ENCODE results near the gene MARS1. TPM values are rescaled to one million over a fixed set of nuclear protein-coding genes. Genes with fewer than 3 reads are reported as not detected.
"Not testable (repeated sequence)": the region's sequence is repeated elsewhere in the genome, so short reads cannot be mapped to it uniquely, and the experiment has no call there.

MARS1 gene
- total RNA-seq, 8 experiments from 2014 or later = 133 to 437 (median 224) TPM

GRCh38 chr12:57506541-57506940 lies 18.7 kb downstream of the MARS1 start:
- 67 to 100% (median 95%) methylated on average over 1 to 3 of the region's 4 CpGs; no CpG with 5 or more reads in 1 of the 10 experiments for WGBS, 10 experiments
- H3K4me1 ChIP-seq (replicated peaks in 1 of 2); H3K27ac ChIP-seq; in situ Hi-C loops (cut with MboI; ENCODE audit: low pct_unique_long_range_greater_than_20kb in 2 of 9, low sequenced_read_pairs in 9 of 9, unreplicated experiment in 9 of 9); ATAC-seq (replicated peaks in 6 of 8); H3K4me3 ChIP-seq: not testable (repeated sequence)

DNA sequence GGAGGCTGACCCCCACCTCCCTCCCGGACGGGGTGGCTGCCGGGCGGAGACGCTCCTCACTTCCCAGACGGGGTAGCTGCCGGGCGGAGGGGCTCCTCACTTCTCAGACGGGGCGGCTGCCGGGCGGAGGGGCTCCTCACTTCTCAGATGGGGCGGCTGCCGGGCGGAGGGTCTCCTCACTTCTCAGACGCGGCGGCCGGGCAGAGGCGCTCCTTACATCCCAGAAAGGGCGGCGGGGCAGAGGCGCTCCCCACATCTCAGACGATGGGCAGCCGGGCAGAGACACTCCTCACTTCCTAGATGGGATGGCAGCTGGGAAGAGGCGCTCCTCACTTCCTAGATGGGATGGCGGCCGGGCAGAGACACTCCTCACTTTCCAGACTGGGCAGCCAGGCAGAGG lies 19.9 kb downstream of the MARS1 start:
- H3K4me1 ChIP-seq (replicated peaks in 1 of 2); H3K27ac ChIP-seq; ATAC-seq (replicated peaks in 6 of 8); in situ Hi-C loops (cut with MboI; ENCODE audit: low pct_unique_long_range_greater_than_20kb in 2 of 9, low sequenced_read_pairs in 9 of 9, unreplicated experiment in 9 of 9); H3K4me3 ChIP-seq: not testable (repeated sequence)
- no CpG with 5 or more reads among the region's 28 CpGs for WGBS, 10 experiments

DNA sequence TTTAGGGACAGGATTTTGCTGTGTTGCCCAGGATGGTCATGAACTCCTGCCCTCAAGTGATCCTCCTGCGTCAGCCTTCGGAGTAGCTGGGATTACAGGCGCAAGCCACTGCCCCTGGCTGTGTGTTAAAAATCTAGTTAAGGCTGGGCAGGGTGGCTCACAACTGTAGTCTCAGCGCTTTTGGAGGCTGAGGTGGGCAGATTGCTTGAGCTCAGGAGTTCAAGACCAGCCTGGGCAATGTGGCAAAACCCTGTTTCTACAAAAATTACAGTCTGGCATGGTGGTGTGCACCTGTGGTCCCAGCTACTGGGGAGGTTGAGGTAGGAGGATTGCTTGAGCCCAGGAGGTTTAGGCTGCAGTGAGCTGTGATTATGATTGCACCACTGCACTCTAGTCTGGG lies 23.3 kb downstream of the MARS1 start:
- WGBS, 10 experiments = 85 to 100% (median 100%) methylated on average over 1 to 3 of the region's 4 CpGs; no CpG with 5 or more reads in 6 of the 10 experiments
- peaks cover 0 to 2% of the 10 kb centered on the region in 2 donors for H3K4me1 ChIP-seq (replicated peaks in 1 of 2)
- in situ Hi-C loops (cut with MboI; ENCODE audit: low pct_unique_long_range_greater_than_20kb in 2 of 9, low sequenced_read_pairs in 9 of 9, unreplicated experiment in 9 of 9) = no loop called here
- peak in 1 of 8 experiments; percentile 4 for ATAC-seq (replicated peaks in 6 of 8)
- H3K4me3 ChIP-seq = no peak overlapping the region
- H3K27ac ChIP-seq = no peak overlapping the region

- H3K4me1 ChIP-seq (replicated peaks in 1 of 2) = peaks cover 0 to 4% of the 10 kb centered on the region in 2 donors
- H3K4me3 ChIP-seq = no peak overlapping the region
- WGBS, 10 experiments = 95 to 100% (median 100%) methylated on average over 1 to 6 of the region's 7 CpGs; no CpG with 5 or more reads in 1 of the 10 experiments
- peak in 1 of 8 experiments; percentile 3 for ATAC-seq (replicated peaks in 6 of 8)
- in situ Hi-C loops (cut with MboI; ENCODE audit: low pct_unique_long_range_greater_than_20kb in 2 of 9, low sequenced_read_pairs in 9 of 9, unreplicated experiment in 9 of 9) = no loop called here
- H3K27ac ChIP-seq = no peak overlapping the region
These were observed 23.9 kb downstream of the MARS1 start for GRCh38 chr12:57511588-57512325.

DNA sequence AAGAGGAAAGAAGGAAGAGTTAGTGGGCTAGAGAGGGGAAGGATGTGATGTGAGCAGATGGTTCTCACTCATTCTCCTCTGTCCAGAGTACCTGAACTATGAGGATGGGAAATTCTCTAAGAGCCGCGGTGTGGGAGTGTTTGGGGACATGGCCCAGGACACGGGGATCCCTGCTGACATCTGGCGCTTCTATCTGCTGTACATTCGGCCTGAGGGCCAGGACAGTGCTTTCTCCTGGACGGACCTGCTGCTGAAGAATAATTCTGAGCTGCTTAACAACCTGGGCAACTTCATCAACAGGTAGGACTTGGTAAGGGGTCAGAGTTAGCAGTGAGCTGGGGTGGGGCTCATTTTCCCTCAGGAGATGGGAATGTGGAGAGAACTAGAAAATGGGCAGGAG lies 24.8 kb downstream of the MARS1 start:
- no peak overlapping the region for H3K4me3 ChIP-seq
- 86 to 100% (median 90%) methylated on average over 2 to 4 of the region's 6 CpGs; no CpG with 5 or more reads in 5 of the 10 experiments for WGBS, 10 experiments
- no peak overlapping the region for H3K27ac ChIP-seq
- H3K4me1 ChIP-seq (replicated peaks in 1 of 2) = peaks cover 6 to 10% of the 10 kb centered on the region in 2 donors
- in situ Hi-C loops (cut with MboI; ENCODE audit: low pct_unique_long_range_greater_than_20kb in 2 of 9, low sequenced_read_pairs in 9 of 9, unreplicated experiment in 9 of 9) = no loop called here
- peak in 1 of 8 experiments; percentile 4 for ATAC-seq (replicated peaks in 6 of 8)

GRCh38 chr12:57513266-57513665 lies 25.4 kb downstream of the MARS1 start:
- in situ Hi-C loops (cut with MboI; ENCODE audit: low pct_unique_long_range_greater_than_20kb in 2 of 9, low sequenced_read_pairs in 9 of 9, unreplicated experiment in 9 of 9) = no loop called here

GRCh38 chr12:57513677-57514076 lies 25.8 kb downstream of the MARS1 start:
- H3K4me3 ChIP-seq; ATAC-seq (replicated peaks in 6 of 8); H3K27ac ChIP-seq; in situ Hi-C loops (cut with MboI; ENCODE audit: low pct_unique_long_range_greater_than_20kb in 2 of 9, low sequenced_read_pairs in 9 of 9, unreplicated experiment in 9 of 9): not testable (repeated sequence)
- peaks cover 15 to 19% of the 10 kb centered on the region in 2 donors for H3K4me1 ChIP-seq (replicated peaks in 1 of 2)
- WGBS, 10 experiments = 81 to 100% (median 100%) methylated on average over 1 to 6 of the region's 6 CpGs; no CpG with 5 or more reads in 4 of the 10 experiments

More at GRCh38 chr12:57513266-57513665, 25.4 kb downstream of the MARS1 start:
- 83 to 100% (median 93%) methylated on average over 1 to 4 of the region's 5 CpGs; no CpG with 5 or more reads in 4 of the 10 experiments for WGBS, 10 experiments
- H3K4me3 ChIP-seq = no peak overlapping the region
- no peak for ATAC-seq (replicated peaks in 6 of 8)
- no peak overlapping the region for H3K27ac ChIP-seq
- H3K4me1 ChIP-seq (replicated peaks in 1 of 2) = peaks cover 10 to 16% of the 10 kb centered on the region in 2 donors

GRCh38 chr12:57514246-57514645 lies 26.4 kb downstream of the MARS1 start:
- H3K4me1 ChIP-seq (replicated peaks in 1 of 2) = peaks cover 19 to 20% of the 10 kb centered on the region in 2 donors
- in situ Hi-C loops (cut with MboI; ENCODE audit: low pct_unique_long_range_greater_than_20kb in 2 of 9, low sequenced_read_pairs in 9 of 9, unreplicated experiment in 9 of 9); H3K4me3 ChIP-seq; ATAC-seq (replicated peaks in 6 of 8); H3K27ac ChIP-seq: not testable (repeated sequence)
- 80 to 100% (median 90%) methylated on average over 1 to 3 of the region's 9 CpGs; no CpG with 5 or more reads in 5 of the 10 experiments for WGBS, 10 experiments

GRCh38 chr12:57514720-57515407 lies 27.0 kb downstream of the MARS1 start:
- ATAC-seq (replicated peaks in 6 of 8) = peak in 4 of 8 experiments; percentile 2 to 9 (median 4)
- no peak overlapping the region for H3K27ac ChIP-seq

GRCh38 chr12:57515408-57515933 lies 27.6 kb downstream of the MARS1 start:
- no peak overlapping the region for H3K4me3 ChIP-seq
- ATAC-seq (replicated peaks in 6 of 8) = peak in 1 of 8 experiments; percentile 1
- no peak overlapping the region for H3K27ac ChIP-seq
- 72 to 100% (median 100%) methylated on average over 1 to 2 of the region's 3 CpGs for WGBS, 10 experiments
- in situ Hi-C loops (cut with MboI; ENCODE audit: low pct_unique_long_range_greater_than_20kb in 2 of 9, low sequenced_read_pairs in 9 of 9, unreplicated experiment in 9 of 9) = no loop called here
- H3K4me1 ChIP-seq (replicated peaks in 1 of 2) = peaks cover 19 to 20% of the 10 kb centered on the region in 2 donors

More at GRCh38 chr12:57514720-57515407, 27.0 kb downstream of the MARS1 start:
- in situ Hi-C loops (cut with MboI; ENCODE audit: low pct_unique_long_range_greater_than_20kb in 2 of 9, low sequenced_read_pairs in 9 of 9, unreplicated experiment in 9 of 9) = no loop called here
- 79 to 100% (median 100%) methylated on average over 1 to 9 of the region's 9 CpGs; no CpG with 5 or more reads in 3 of the 10 experiments for WGBS, 10 experiments
- Histone ChIP-seq H3K4me3 (no peak overlapping the region), H3K4me1 (replicated peaks in 1 of 2) (peaks cover 19 to 20% of the 10 kb centered on the region in 2 donors)

DNA sequence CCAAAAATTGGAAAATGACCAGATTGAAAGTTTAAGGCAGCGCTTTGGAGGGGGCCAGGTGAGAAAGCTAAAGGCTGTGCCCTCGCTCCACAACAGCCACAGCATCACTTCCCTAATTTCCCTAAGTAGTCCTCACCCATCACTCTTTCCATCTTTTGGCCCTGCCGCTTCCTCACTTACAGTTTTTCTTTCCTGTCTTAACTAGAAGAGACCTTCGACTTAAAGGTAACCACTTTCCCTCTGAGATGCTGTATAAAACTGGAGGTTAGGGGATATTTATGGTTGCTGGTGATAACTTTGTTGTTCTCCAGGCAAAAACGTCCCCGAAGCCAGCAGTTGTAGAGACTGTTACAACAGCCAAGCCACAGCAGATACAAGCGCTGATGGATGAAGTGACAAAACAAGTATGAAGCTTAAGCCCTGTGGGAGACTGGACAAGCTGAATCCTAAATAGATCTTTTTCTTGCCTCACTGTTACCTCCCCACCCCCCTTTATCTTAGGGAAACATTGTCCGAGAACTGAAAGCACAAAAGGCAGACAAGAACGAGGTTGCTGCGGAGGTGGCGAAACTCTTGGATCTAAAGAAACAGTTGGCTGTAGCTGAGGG lies 28.2 kb downstream of the MARS1 start:
- no peak overlapping the region for H3K27ac ChIP-seq
- no peak overlapping the region for H3K4me3 ChIP-seq
- ATAC-seq (replicated peaks in 6 of 8) = peak in 1 of 8 experiments; percentile 0
- WGBS, 10 experiments = 80 to 94% (median 87%) methylated on average over 3 to 10 of the region's 11 CpGs
- H3K4me1 ChIP-seq (replicated peaks in 1 of 2) = peaks cover 21 to 23% of the 10 kb centered on the region in 2 donors
- in situ Hi-C loops (cut with MboI; ENCODE audit: low pct_unique_long_range_greater_than_20kb in 2 of 9, low sequenced_read_pairs in 9 of 9, unreplicated experiment in 9 of 9) = no loop called here

DNA sequence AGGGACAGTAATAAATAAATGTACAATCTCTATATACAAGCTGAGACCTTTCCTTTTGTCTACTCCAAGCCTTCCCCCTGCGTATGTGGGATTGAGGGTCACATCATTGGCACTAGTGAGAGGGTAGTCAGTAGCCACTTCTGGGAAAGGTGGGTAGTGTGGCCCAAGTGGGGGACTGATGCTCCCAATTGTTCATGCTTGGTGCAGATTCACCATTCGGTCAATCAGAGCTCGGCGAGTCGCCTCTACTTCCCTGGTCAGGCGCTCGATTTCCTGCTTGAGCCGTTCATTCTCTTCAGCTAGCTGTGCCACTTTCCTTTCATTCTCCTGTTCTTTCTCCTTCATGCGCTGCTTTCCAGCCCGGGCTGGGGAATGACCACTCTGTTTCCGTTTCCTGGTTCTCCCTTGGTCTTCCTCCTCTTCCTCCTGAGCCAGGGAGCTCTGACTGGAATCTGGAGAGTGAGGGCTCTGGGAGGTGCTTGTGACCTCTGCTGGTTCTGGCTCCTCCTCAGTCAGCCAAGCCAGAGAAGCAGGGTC lies 28.8 kb downstream of the MARS1 start:
- H3K27ac ChIP-seq = peak overlapping the region in 1 of 2 donors; percentile 15
- peaks cover 27 to 29% of the 10 kb centered on the region in 2 donors for H3K4me1 ChIP-seq (replicated peaks in 1 of 2)
- no peak for ATAC-seq (replicated peaks in 6 of 8)
- peak overlapping the region in 1 of 5 donors; percentile 88 for H3K4me3 ChIP-seq
- 75 to 100% (median 100%) methylated on average over 1 to 10 of the region's 11 CpGs for WGBS, 10 experiments
- in situ Hi-C loops (cut with MboI; ENCODE audit: low pct_unique_long_range_greater_than_20kb in 2 of 9, low sequenced_read_pairs in 9 of 9, unreplicated experiment in 9 of 9) = no loop called here
